ENCODE data around the gene AP1S1. TPM values are rescaled to one million over a fixed set of nuclear protein-coding genes. Genes with fewer than 3 reads are reported as not detected.

The AP1S1 gene
- total and polyA plus RNA-seq, 2 of the 13 experiments (the other 11 are each of a cell fraction or from before 2014, with no cell fraction given), result 57.5 to 68.1 TPM

- TF ChIP-seq ZNF510 (CRISPR knock-in tag; IDR thresholded peaks at IDR 0.05; ENCODE audit: low read depth), result 0 out of 2 replicates have a peak, but pooled peaks have one; percentile 16
Observed at GRCh38 chr7:101132626-101133600, 21.4 kb upstream of the AP1S1 start (continued).

- Histone ChIP-seq H3K79me2 (ENCODE audit: insufficient read depth, low read length) (no peaks in the 10 kb centered on the region), H3K4me3 (replicated peaks in 1 of 3; ENCODE audit: insufficient read depth in 1 of 3, low read depth in 2 of 3, low read length in 3 of 3) (no peak overlapping the region), H3K27ac (ENCODE audit: extremely low read length, insufficient read depth, low read length) (no peak overlapping the region), H3K27me3 (ENCODE audit: control insufficient read depth in 1 of 2, insufficient read depth in 2 of 2, low read length in 2 of 2) (no peaks in the 10 kb centered on the region), H3K9ac (ENCODE audit: insufficient read depth, low read depth, low read length) (no peak overlapping the region), H2AFZ (ENCODE audit: low read length) (no peak overlapping the region), H3K36me3 (replicated peaks in 1 of 2; ENCODE audit: control insufficient read depth in 1 of 2, insufficient read depth in 2 of 2, low read length in 2 of 2) (peaks cover 20 to 65% of the 10 kb centered on the region in 2 experiments), H4K20me1 (ENCODE audit: insufficient read depth, low read length) (peaks cover 64% of the 10 kb centered on the region; the same call in 1 of the 2 replicates), H3K4me2 (ENCODE audit: low read depth, low read length) (no peak overlapping the region), H3K9me3 (ENCODE audit: low read length) (no peaks in the 10 kb centered on the region), H3K4me1 (ENCODE audit: insufficient read depth, low read length) (peaks cover 50% of the 10 kb centered on the region)
- in situ Hi-C loops (cut with HindIII; ENCODE audit: extremely low pct_ligation_motif_present, low pct_unique_long_range_greater_than_20kb) (no loop called here), intact Hi-C loops (cut with micrococcal nuclease; ENCODE audit: unreplicated experiment) (no loop called here)
- no TSS peak for BruUV-seq (replicated peaks)
- DNase-seq (ENCODE audit: low spot score) (no peak), ATAC-seq (no peak), FAIRE-seq (no peak)
- CTCF ChIA-PET (ENCODE audit: low intra/inter-chr PET ratio, low total read pairs), result no interaction called here
- 98% methylated on average over 13 of the region's 15 CpGs for WGBS (ENCODE audit: low lambda C conversion rate)
- POLR2A ChIA-PET, result interaction anchor here (1.3 kb wide), 1 partner anchor 12 kb away, joined by 3 read pairs; no protein-coding TSS in a partner anchor
- TF ChIP-seq PHF21A (CRISPR knock-in tag; IDR thresholded peaks at IDR 0.05) (no peak), ZNF687 (CRISPR knock-in tag; IDR thresholded peaks at IDR 0.05) (peak; percentile 31; the same call in 1 of the 2 replicates), STAT6 (CRISPR knock-in tag; IDR thresholded peaks at IDR 0.05; ENCODE audit: borderline replicate concordance) (0 out of 2 replicates have a peak, but pooled peaks have one; percentile 52), RFX3 (CRISPR knock-in tag; IDR thresholded peaks at IDR 0.05) (no peak), KLF16 (CRISPR knock-in tag; IDR thresholded peaks at IDR 0.05) (no peak), DZIP1 (CRISPR knock-in tag; IDR thresholded peaks at IDR 0.05) (no peak), TCF7 (IDR thresholded peaks at IDR 0.05; ENCODE audit: low read depth) (no peak), MAF1 (CRISPR knock-in tag; IDR thresholded peaks at IDR 0.05; ENCODE audit: borderline replicate concordance) (no peak)
Observed at GRCh38 chr7:101133621-101134398, 20.5 kb upstream of the AP1S1 start.

Measured in HepG2 (cell line).